HCT116 (cell line): Measurements from ENCODE around the gene NAB1. TPM values are rescaled to one million over a fixed set of nuclear protein-coding genes. Genes with fewer than 3 reads are reported as not detected.

ENCODE experiments used
- ATAC-seq: fragments of 200-7000 bp; cut with Tn5 transposase; 2 replicates; pipeline ENCODE4 v1.9.1; 2020; ENCODE audit warnings: mild to moderate bottlenecking, moderate library complexity
- BruUV-seq: library from RNA; stranded (reverse); fragments of 400-500 nt; replicated peaks from 2 replicates; lab custom pipeline; 2021; lab: Mats Ljungman, UMichigan
- CTCF ChIA-PET: fragments of 300-600 bp; sonication (Branson Sonifier 250); formaldehyde crosslinking; loops from one replicate; lab custom pipeline; 2021; ENCODE audit warnings: antibody characterized with exemption; lab: Charles Lee
- POLR2A ChIA-PET: fragments of 300-600, 350-600 bp; sonication (Branson Sonifier 250); formaldehyde crosslinking; loops from one replicate; lab custom pipeline; 2021; ENCODE audit warnings: antibody characterized with exemption; lab: Charles Lee
- RAD21 ChIA-PET, 2 experiments: fragments of 300-600 bp; sonication (Branson Sonifier 250); formaldehyde crosslinking; loops; one replicate each; lab custom pipeline; 2023; ENCODE audit warnings: low total read pairs in 2 of 2; ENCODE audit not compliant: uncharacterized antibody in 2 of 2, unreplicated experiment in 2 of 2, low non-redundant PET in 1 of 2; lab: Charles Lee
- DNase-seq: peaks from one replicate; pipeline ENCODE4 v3.0.0-alpha.2; 2010; ENCODE audit warnings: low read depth, low spot score
- H2AFZ ChIP-seq: fragments of 200-600 bp; shearing (Covaris generic), sonication (generic); 2 replicates; pipeline ENCODE4 v1.6.1; 2017; ENCODE audit warnings: low read depth, mixed run types, mixed read lengths, antibody characterized with exemption, low read length; ENCODE audit not compliant: poor library complexity, severe bottlenecking
- H3K27ac ChIP-seq: 2 replicates; pipeline ENCODE4 v1.5.1; 2012; ENCODE audit warnings: low read depth, low read length
- H3K27me3 ChIP-seq: fragments of 200-600 bp; sonication (generic); 2 replicates; pipeline ENCODE4 v1.6.1; 2016; ENCODE audit warnings: mixed run types, low read length, mixed read lengths; ENCODE audit not compliant: insufficient read depth
- H3K36me3 ChIP-seq, 2 experiments: fragments of 200-500 bp in 1 of 2; fragments of 200-600 bp in 1 of 2; sonication (Bioruptor generic) in 1 of 2; sonication (generic) in 1 of 2; 2 replicates each; pipeline versions ENCODE4 v1.5.1 to v1.6.1; 2014 to 2016; ENCODE audit warnings: low read length in 2 of 2, inconsistent platforms in 1 of 2, mixed read lengths in 1 of 2, mixed run types in 1 of 2; ENCODE audit not compliant: insufficient read depth in 2 of 2, control insufficient read depth in 1 of 2
- H3K4me1 ChIP-seq, 2 experiments: fragments of 200-600 bp in 1 of 2; sonication (generic) in 1 of 2; 2 replicates each; pipeline versions ENCODE4 v1.5.1 to v1.6.1; 2012 to 2017; ENCODE audit warnings: low read length in 2 of 2, inconsistent platforms in 1 of 2, mild to moderate bottlenecking in 1 of 2, mixed read lengths in 1 of 2, mixed run types in 1 of 2, moderate library complexity in 1 of 2; ENCODE audit not compliant: insufficient read depth in 2 of 2, control insufficient read depth in 1 of 2
- H3K4me2 ChIP-seq: fragments of 200-600 bp; sonication (generic); 2 replicates; pipeline ENCODE4 v1.6.1; 2017; ENCODE audit warnings: mixed run types, low read length, mixed read lengths
- H3K4me3 ChIP-seq, 2 experiments: fragments of 200-600 bp in 1 of 2; sonication (generic) in 1 of 2; replicated peaks in 1 of 2; 2 replicates each; pipeline ENCODE4 v1.5.1; 2011 to 2016; ENCODE audit warnings: low read length in 2 of 2, control low read depth in 1 of 2, low read depth in 1 of 2, mild to moderate bottlenecking in 1 of 2, mixed read lengths in 1 of 2, mixed run types in 1 of 2
- H3K79me2 ChIP-seq: fragments of 200-600 bp; sonication (generic); 2 replicates; pipeline ENCODE4 v1.6.1; 2017; ENCODE audit warnings: mild to moderate bottlenecking, mixed run types, low read length, moderate library complexity, mixed read lengths; ENCODE audit not compliant: insufficient read depth
- H3K9ac ChIP-seq: fragments of 200-600 bp; sonication (generic); 2 replicates; pipeline ENCODE4 v1.6.1; 2016; ENCODE audit warnings: low read length, mixed read lengths
- H3K9me2 ChIP-seq: fragments of 200-600 bp; sonication (generic), shearing (Covaris generic); 2 replicates; pipeline ENCODE4 v1.6.1; 2017; ENCODE audit warnings: mixed run types, mild to moderate bottlenecking, moderate library complexity; ENCODE audit not compliant: insufficient read depth
- H3K9me3 ChIP-seq, 2 experiments: fragments of 200-500 bp in 1 of 2; fragments of 200-600 bp in 1 of 2; sonication (Bioruptor generic) in 1 of 2; sonication (generic) in 1 of 2; 2 replicates each; pipeline ENCODE4 v1.6.1; 2014 to 2017; ENCODE audit warnings: low read length in 2 of 2, mixed read lengths in 2 of 2, inconsistent platforms in 1 of 2, low read depth in 1 of 2, mild to moderate bottlenecking in 1 of 2, mixed run types in 1 of 2, moderate library complexity in 1 of 2; ENCODE audit not compliant: control insufficient read depth in 1 of 2, insufficient read depth in 1 of 2
- H4K20me1 ChIP-seq: fragments of 200-600 bp; sonication (generic), shearing (Covaris generic); 2 replicates; pipeline ENCODE4 v1.6.1; 2017; ENCODE audit warnings: mixed run types, mild to moderate bottlenecking, moderate library complexity; ENCODE audit not compliant: insufficient read depth
- ATF3 ChIP-seq: IDR thresholded peaks from 2 replicates; pipeline ENCODE4 v1.6.1; 2012
- CBX3 ChIP-seq: IDR thresholded peaks from 2 replicates; pipeline ENCODE4 v1.6.1; 2012; ENCODE audit warnings: low read depth
- EGR1 ChIP-seq: IDR thresholded peaks from 2 replicates; pipeline ENCODE4 v1.6.1; 2012; ENCODE audit warnings: low read depth
- JUND ChIP-seq: IDR thresholded peaks from 2 replicates; pipeline ENCODE4 v1.6.1; 2012
- POLR2AphosphoS5 ChIP-seq: IDR thresholded peaks from 2 replicates; pipeline ENCODE4 v1.6.1; 2011; ENCODE audit warnings: mild to moderate bottlenecking, low read depth, low read length, moderate library complexity
- RAD21 ChIP-seq: IDR thresholded peaks from 2 replicates; pipeline ENCODE4 v1.6.1; 2012; ENCODE audit warnings: low read depth, mild to moderate bottlenecking
- REST ChIP-seq: IDR thresholded peaks from 2 replicates; pipeline ENCODE4 v1.6.1; 2012; ENCODE audit warnings: low read depth
- SIN3A ChIP-seq: IDR thresholded peaks from 2 replicates; pipeline ENCODE4 v1.6.1; 2012; ENCODE audit warnings: low read depth
- SP1 ChIP-seq: IDR thresholded peaks from 2 replicates; pipeline ENCODE4 v1.6.1; 2012; ENCODE audit warnings: low read depth
- SRF ChIP-seq: IDR thresholded peaks from 2 replicates; pipeline ENCODE4 v1.6.1; 2012; ENCODE audit warnings: low read depth
- TCF7L2 ChIP-seq: IDR thresholded peaks from 2 replicates; pipeline ENCODE4 v1.7.0; 2011; ENCODE audit warnings: borderline replicate concordance, inconsistent platforms; ENCODE audit not compliant: insufficient read depth, insufficient read length; ENCODE audit errors: extremely low read depth
- intact Hi-C: fragments of 100-400 bp; cut with micrococcal nuclease; formaldehyde crosslinking; loops from 2 replicates; pipeline ENCODE4 v1.10.0; 2022
- total RNA-seq: library from RNA; stranded (reverse); gene quantifications from one replicate; pipeline ENCODE4 v1.2.1, GENCODE V29; 2021; ENCODE audit not compliant: unreplicated experiment

NAB1 gene
- total RNA-seq, 1 experiment from 2014 or later = 43.8 TPM

- TF ChIP-seq TCF7L2 (peak; percentile 59), JUND (no peak), CBX3 (0 out of 2 replicates have a peak, but pooled peaks have one; percentile 41), SRF (no peak)
Observed at GRCh38 chr2:190648289-190649034, 421 bp upstream of the NAB1 start (continued).

GRCh38 chr2:190649798-190650390, 1.0 kb downstream of the NAB1 start:
- DNase-seq (no peak), ATAC-seq (no peak)
- Histone ChIP-seq H3K9me2 (no peaks in the 10 kb centered on the region), H3K36me3 (no peaks in the 10 kb centered on the region), H2AFZ (no peak overlapping the region), H3K4me3 (peak overlapping the region; percentile 69 to 70), H3K9me3 (no peaks in the 10 kb centered on the region), H4K20me1 (peaks cover 3% of the 10 kb centered on the region; the same call in 1 of the 2 replicates), H3K27ac (peak overlapping the region; percentile 82), H3K9ac (peak overlapping the region; percentile 70), H3K27me3 (no peaks in the 10 kb centered on the region), H3K79me2 (peaks cover 55% of the 10 kb centered on the region), H3K4me1 (peaks cover 4 to 27% of the 10 kb centered on the region in 2 experiments; a peak in 3 of 4 replicates), H3K4me2 (peak overlapping the region; percentile 90)
- intact Hi-C loops = no loop called here
- ChIA-PET POLR2A (no interaction called here), CTCF (no interaction called here), RAD21 (no interaction called here)
- TF ChIP-seq POLR2AphosphoS5 (0 out of 2 replicates have a peak, but pooled peaks have one; percentile 15), JUND (no peak), SIN3A (0 out of 2 replicates have a peak, but pooled peaks have one; percentile 17)
- TSS peak; percentile 53 for BruUV-seq

GRCh38 chr2:190651413-190651812, 2.5 kb downstream of the NAB1 start:
- no TSS peak for BruUV-seq
- ChIA-PET CTCF (interaction anchor here (1.4 kb wide), 1 partner anchor 29 kb away, joined by 4 read pairs; no protein-coding TSS in a partner anchor), POLR2A (no interaction called here), RAD21 (no interaction called here)
- Histone ChIP-seq H3K4me1 (peaks cover 4 to 27% of the 10 kb centered on the region in 2 experiments; a peak in 3 of 4 replicates), H3K27me3 (no peaks in the 10 kb centered on the region), H4K20me1 (peaks cover 3% of the 10 kb centered on the region; the same call in 1 of the 2 replicates), H3K9ac (no peak overlapping the region), H2AFZ (no peak overlapping the region), H3K79me2 (peaks cover 70% of the 10 kb centered on the region), H3K9me2 (no peaks in the 10 kb centered on the region), H3K27ac (no peak overlapping the region), H3K9me3 (no peaks in the 10 kb centered on the region), H3K36me3 (no peaks in the 10 kb centered on the region), H3K4me2 (no peak overlapping the region), H3K4me3 (no peak overlapping the region)
- ATAC-seq (no peak), DNase-seq (no peak)
- intact Hi-C loops = no loop called here
- TF ChIP-seq TCF7L2 = no peak
- no peak for TF ChIP-seq ATF3
- no peak for TF ChIP-seq EGR1
- TF ChIP-seq SP1 = no peak
- no peak for TF ChIP-seq RAD21
- no peak for TF ChIP-seq CBX3
- no peak for TF ChIP-seq REST
- no peak for TF ChIP-seq JUND
- no peak for TF ChIP-seq SRF
